Activated CD4-positive, alpha-beta T cell treated with anti-CD3 and anti-CD28 coated beads for 4 hours (primary cell): Measurements from ENCODE around the gene TTYH3.
"Not testable (repeated sequence)": the region's sequence is repeated elsewhere in the genome, so short reads cannot be mapped to it uniquely, and the experiment has no call there.

ENCODE experiments used
- DNase-seq, 2 donors: peaks; one replicate each; pipeline ENCODE4 v3.0.0-alpha.2; 2020

The TTYH3 gene

DNA sequence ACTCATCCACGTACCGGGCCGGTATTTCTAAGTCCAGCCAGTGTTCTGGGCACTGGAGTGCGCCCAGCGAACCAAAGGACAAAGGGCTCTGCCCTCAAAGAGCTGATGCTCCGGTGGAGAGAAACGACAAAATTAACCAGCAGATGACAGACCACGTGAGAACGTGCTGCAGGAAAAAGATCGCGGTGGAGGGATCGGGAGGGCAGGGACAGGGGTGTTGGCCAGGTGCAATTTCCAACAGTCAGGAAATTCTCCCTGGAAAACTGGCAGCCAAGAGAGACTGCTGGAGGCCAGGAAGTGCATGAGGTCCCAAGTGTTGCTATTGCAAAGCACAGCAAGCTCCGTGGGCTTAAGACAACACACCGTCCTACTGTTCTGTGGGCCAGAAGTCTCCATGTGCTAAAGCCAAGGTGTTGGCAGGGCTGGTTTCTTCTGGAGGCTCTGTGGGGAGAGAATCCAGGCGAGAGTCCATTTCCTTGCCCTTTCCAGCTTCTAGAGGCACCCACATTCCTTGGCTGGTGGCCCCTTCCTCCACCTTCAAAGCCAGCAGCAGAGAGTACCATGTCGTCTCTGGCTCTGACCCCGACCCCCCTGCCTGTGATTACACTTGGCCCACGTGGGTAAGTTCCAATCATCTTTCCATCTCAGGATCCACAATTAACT is 34.9 kb downstream of the TTYH3 start:
- no peak for DNase-seq

DNA sequence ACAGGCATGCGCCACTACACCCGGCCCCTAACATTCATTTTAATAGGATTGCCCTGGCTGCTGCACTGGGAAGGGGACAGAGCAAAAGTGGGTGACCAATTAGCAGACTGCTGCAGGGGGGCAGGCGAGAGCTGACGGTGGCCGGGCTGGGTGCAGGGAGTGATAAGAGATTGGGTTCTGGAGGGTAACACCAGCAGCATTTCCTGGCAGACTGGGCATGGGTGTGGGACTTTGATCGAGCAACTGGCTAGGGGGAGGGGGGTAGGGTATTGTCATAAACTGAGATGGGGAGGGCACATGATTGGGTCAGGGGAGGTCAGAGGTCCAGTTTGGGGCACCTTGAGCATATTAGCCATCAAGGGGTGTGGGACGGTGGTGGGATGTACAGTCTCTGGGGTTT is 36.1 kb downstream of the TTYH3 start:
- DNase-seq, result no peak

DNA sequence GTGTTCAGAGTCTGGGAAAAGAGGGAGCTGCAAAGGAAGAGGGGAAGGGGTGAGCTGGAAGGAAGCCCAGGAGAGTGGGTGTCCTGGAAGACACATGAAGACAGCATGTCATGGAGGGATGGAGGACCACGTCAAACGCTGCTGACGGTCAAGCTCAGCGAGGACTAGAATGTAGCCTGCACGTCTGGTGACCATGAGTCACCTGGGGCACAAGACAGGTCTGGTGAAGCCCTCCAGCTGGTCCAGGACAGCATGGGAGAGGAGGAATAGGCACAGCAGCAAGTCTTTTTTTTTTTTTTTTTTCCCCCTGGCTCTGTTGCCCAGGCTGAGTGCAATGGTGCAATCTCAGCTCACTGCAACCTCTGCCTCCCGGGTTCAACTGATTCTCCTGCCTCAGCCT is 36.6 kb downstream of the TTYH3 start:
- DNase-seq, result no peak

DNA sequence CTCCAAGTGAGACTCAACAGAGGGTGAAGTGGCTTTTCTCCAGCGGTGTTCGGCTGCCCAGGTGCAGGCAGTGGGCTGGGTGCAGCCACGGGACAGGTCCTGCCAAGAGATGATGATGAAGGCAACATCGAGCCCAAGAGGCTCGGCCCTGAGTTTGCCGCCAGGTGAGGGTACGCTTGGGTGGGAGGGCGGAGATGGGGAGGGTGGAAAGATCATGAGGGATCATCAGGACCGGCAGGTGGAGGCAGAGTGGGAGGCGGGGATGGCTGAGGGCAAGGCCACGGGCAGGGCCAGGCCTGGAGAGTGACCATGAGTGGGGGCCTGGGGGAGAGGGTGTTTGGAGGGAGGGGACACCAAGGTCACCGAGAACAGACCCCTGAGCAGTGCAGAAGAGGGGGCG is 38.4 kb downstream of the TTYH3 start:
- DNase-seq, result no peak

DNA sequence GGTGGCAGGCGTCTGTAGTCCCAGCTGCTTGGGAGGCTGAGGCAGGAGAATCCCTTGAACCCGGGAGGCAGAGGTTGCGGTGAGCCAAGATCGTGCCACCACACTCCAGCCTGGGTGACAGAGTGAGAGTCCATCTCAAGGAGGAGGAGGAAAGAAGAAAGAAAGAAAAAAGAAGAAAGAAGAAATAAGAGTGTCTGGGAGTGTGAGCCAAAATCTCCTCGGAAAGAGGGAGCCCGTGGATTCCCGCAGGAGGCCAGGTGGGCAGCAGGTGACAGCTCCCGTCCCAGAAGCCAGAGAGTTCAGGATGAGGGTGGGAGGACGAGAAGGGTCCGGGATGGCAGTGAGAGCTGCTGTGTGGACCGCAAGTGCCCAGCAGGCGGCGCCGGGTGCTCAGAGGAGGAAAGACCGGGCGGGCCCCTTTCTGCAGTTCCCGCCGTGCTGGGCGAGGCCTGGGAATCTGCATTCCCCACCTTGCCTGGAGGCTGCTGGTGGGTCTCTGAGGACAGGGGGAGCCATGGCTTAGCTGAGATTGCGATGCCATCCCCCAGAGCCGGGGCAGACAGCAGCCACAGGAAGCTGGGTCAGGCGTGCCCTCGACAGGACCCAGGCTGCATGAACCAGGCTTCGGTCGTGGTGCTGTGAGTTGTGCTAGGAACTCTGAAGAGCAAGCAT is 39.1 kb downstream of the TTYH3 start:
- DNase-seq, result peak; percentile 66 to 68

DNA sequence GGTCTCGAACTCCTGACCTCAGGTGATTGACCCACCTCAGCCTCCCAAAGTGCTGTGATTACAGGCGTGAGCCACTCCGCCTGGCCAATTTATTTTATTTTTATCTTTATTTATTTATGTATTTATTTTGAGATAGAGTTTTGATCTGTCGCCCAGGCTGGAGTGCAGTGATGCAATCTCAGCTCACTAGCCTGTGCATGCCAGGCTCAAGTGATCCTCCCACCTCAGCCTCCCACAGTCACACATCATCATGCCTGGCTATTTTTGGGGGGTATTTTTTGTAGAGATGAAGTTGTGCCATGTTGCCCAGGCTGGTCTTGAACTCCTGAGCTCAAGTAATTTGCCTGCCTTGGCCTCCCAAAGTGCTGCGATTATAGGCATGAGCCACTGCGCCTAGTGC is 41.4 kb downstream of the TTYH3 start:
- DNase-seq, result not testable (repeated sequence)

DNA sequence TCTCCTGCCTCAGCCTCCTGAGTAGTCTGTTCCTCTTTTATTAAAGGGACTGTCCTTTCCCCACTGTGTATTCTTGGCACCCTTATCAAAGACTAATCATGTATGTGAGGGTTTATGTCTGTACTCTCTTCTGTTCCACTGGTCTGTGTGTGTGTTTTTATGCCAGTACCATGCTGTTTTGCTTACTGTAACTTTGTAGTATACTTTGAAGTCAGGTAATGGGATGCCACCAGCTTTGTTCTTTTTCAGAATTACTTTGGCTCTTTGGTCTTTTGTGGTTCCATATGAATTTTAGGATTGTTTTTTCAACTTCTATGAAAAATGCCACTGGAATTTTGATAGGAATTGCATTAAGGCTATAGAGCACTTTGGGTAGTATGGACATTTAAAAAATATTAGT is 42.1 kb downstream of the TTYH3 start:
- no peak for DNase-seq

DNA sequence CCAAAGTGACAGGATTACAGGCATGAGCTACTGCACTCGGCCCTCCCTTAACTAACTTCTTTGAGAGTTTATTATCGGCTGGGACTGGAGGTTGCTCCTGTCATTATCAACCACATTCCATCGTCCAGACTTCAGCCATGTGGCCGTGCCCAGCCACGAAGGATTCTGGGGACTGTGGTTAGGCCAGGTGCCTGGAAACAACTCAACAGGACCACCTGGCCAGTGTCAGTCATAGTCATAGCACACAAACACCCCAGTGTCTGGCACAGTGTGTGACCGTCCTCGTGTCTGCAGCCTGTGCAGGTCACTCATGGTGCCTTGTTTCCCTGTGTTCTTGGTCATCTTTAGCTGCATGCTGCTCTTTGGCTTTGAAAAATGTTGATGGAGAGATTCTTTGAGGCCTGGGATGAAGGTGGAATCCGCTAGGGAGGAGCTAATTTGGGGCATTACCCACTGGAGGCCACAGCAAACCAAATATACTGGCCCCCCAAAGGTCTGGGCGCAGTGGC is 43.5 kb downstream of the TTYH3 start:
- no peak for DNase-seq

DNA sequence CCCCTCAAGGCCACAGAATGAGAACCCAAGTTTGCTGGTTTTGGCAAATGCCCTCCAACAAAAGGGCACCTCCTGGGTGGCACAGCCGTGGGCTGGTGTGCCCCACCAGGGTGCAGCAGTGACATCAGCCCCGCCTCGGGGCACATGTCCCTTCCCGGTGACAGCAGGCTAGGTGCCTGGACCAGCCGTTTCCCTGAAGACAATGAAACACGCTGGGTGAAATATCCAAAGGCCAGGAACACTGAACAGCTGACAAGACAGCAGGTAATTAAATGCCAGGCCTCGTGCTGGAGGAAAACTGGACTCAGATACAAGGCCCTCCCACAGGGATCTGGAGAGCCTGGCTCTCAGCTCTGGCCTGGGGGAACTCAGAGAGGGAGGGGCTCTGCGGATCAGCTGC is 44.8 kb downstream of the TTYH3 start:
- not testable (repeated sequence) for DNase-seq

DNA sequence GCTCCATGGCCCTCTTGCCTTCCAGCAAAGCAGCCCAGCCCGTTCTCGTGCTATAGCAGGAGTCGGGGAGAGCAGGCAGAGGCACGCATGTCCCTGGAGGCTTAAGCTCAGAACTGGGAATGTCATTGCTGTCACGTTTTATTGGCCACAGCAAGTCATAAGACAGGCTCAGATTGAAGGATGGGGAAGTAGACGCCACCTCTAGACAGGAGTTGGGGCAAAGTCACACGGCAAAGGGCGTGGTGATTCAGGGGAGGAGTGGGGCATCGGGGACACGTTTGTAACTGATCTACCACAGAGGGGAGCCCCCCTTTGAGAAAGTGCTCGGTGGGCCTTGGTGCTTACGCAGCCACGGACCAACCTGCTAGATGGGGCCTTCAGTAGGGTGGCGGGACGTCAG is 46.7 kb downstream of the TTYH3 start:
- DNase-seq, result not testable (repeated sequence)

DNA sequence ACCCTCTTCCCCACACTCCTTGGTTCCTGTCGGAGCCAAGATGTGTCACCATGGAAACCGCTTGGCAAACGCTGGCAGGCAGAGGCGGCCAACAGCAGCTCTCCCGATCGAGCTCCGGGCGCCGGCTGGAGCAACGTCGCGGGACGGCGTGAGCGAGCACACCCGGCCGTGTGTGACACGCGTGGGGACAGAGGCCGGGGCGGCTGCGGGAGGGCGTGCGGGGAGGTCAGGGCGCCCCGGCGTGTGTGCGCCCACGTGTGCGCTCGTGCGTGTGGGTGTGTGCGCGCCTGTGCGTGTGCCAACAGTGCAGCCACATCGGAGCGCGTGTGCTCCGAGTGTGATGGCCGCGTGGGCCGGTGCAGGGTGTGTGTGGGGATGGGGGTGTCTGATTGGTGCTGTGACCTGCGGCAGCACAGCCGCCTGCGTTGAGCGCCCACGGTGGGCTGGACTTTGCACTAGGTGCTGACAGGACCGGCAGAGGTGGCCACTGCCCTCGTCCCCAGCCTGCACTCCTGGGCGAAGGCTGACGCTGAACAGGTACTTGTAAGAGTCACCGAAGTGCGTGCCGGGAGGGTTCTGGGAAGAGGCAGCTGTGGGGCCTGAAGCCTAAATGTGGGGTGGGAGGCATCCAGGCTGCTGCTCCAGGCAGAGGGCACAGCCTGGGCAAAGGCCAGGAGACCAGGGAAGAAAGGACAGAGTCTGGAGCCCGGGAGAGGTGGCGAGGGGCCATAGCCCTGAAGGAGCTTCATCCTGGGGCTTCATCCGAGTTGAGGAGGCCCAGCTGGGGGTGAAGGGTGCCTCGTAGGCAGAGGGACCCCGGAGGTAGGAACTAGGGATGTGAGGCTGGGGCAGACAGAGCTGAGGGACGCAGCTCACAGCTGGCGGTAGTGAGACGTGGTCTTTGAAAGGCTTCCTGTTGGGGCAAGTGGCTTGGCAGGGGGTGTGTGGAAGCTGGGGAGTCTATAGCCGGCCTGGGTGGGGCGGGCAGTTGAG is 47.6 kb downstream of the TTYH3 start:
- DNase-seq, result not testable (repeated sequence)

DNA sequence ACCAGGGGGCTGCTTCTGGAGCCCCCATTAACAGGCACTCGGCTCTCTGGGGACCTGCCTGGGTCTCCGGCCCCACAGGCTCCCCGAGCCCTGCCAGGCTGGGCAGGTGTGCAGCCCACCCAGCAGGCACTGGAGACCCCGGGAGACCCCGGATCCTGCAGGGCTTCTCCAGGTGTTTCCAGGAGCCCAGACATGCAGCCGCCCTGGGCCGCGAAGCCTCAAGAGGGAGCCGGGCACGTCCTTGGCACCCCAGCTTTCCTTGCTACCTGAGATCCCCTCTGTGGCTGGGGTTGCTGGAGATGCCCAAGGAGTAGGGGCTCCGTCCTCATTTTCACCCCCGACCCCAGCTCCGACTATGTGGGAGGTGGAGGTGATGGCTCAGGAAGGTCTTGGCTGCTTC is 48.5 kb downstream of the TTYH3 start:
- no peak for DNase-seq

DNA sequence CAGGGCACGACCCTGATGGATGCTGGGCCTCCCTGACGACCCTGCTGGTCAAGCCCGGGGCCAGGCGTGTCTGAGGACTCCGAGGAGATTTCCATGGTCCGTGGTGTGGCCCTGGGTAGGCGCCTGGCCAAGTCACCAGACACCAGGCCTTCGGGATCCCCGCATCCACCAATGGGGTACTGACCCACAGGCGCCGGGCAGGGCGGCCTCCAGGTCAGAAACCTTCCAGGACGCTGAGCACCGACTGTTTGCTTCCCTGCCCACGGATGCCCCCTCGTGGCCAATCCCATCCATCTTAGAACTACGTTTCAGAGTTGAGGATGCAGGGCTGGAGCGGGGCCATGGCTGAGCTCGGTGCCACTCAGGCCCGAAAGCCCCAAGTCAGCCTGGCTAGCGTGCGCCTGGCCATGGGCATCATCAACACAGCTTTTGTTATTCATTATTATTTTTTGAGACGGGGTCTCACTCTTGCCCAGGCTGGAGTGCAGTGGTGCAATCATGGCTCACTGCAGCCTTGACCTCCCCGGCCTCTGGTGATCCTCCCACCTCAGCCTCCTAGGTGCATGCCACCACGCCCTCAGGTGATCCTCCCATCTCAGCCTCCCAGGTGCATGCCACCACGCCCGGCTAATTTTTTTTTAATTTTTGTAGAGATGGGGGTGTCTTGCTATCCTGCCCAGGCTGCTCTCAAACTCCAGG is 49.2 kb downstream of the TTYH3 start:
- DNase-seq, result peak; percentile 50 to 58

DNA sequence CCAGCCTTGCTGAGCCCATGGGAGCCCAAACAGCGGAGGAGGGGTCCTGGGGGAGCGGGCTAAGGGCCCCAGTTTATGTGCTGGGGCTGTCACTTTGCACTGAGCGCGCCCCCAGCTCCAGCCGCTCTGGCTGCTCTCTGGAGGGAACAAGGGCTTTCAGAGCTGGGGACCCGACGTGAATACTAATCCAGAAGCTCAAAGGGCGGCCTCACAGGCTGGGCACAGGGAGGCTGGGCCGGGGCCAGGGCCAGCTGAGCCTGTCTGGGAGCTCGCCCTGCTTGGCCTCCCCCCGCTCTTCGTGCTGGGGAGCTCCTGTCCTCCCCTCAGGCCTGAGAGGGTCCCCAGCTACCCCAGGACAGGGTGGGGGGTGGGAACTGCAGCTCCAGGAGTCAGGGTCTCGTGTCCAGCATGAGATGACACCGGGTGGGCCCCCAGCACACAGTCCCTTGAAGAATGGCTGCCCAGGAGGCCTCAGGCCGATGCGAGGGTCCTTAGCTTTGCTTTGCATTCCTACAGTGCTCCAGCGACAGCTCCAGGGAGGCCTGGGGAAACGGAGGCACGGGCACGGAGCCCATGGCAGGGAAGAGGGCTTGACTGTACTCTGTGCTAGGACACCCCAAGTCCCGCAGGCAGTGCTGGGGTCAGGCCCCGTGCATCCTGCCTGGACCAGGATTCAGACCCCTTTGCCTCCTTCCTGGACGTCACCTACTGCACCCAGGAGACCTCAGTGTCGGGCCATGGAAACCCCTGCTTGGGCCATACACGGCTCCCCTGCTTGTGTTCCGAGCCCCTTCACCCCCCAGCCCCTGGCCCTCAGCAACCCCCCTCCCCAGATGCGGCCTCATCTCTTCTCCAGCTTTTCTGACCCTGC is 50.4 kb downstream of the TTYH3 start:
- no peak for DNase-seq

DNA sequence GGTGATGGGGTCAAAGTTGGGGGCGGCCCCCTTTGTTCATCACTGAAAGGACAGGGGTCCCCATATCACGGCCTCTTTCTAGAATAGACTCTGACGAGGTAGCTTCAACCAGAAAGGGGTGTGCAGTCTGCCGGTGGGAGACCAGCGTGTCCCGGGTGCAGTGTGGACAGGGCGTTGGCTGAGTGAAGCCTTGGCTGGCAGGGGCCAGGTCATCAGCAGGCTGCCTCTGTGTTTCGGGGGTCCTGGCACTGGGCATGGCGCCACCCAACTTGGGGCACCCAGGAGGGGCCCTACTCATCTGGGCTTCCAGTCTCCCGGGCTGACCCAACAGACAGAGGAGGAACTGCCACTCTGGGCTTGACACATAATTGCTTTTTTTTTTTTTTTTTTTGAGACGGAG is 52.7 kb downstream of the TTYH3 start:
- DNase-seq, result no peak

DNA sequence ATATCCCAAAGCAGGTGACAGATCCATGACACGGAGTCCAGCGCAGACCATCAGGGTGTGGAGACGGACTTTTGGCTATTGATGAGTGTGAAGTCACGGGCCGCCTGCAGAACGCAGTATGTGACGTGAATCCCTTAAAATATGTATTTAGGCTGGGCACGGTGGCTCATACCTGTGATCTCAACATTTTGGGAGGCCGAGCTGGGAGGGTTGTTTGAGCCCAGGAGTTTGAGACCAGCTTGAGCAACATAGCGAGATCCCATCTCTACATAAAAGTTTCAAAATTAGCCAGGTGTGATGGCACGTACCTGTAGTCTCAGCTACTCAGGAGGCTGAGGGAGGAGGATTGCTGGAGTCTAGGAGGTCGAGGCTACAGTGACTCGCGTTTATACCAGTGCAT is 54.3 kb downstream of the TTYH3 start:
- DNase-seq, result no peak

DNA sequence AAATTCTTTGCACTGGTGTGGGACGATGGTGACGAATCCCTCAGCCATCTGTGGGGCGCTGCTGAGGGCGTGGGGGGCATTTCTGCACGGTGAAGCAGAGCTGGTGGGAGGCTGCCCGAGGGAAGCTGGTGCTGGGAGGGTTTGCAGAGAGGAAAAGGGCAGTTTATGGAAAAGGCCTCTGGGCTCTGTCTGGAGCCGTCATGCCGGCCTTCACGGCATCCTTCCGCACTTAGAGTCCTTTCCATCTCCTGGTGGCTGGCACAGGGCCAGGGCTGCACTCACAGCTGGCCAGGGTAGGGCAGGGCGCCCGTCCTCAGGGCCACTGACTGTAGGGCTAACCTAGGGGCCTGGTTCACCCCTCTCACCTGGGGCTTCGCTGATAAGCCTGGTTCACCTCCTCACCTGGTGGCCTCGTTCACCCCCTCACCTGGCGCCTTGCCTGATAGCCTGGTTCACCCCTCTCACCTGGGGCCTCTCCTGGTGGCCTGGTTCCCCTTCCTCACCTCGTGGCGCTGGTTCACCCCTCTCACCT is 55.6 kb downstream of the TTYH3 start:
- DNase-seq, result no peak

DNA sequence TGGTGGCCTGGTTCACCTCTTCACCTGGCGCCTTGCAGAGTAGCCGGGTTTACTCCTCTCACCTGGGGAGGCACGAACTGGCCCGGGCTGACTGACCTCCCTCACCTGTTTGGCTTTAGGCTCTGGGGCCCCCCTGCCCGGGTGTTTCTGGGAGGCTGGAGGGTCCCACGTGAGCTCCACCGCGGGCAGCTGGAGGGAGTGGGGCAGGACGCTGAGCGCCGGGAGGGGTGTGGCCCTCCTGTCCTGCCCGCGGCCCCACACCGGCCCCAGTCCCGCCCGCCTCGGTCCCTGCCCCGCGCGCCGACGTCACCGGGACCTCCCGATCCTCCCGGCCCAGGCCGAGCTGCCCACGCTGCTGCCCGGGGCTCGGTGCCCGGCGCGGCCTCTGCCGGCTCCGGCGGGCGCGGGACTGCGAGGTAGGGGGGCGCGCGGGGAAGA is 56.1 kb downstream of the TTYH3 start, which contains the start of gene AMZ1:
AMZ1 (plus strand) TSS at position 322 of the 438 bp plus-strand sequence. CDS start 12,250 bp downstream, outside the sequence.
- no peak for DNase-seq

DNA sequence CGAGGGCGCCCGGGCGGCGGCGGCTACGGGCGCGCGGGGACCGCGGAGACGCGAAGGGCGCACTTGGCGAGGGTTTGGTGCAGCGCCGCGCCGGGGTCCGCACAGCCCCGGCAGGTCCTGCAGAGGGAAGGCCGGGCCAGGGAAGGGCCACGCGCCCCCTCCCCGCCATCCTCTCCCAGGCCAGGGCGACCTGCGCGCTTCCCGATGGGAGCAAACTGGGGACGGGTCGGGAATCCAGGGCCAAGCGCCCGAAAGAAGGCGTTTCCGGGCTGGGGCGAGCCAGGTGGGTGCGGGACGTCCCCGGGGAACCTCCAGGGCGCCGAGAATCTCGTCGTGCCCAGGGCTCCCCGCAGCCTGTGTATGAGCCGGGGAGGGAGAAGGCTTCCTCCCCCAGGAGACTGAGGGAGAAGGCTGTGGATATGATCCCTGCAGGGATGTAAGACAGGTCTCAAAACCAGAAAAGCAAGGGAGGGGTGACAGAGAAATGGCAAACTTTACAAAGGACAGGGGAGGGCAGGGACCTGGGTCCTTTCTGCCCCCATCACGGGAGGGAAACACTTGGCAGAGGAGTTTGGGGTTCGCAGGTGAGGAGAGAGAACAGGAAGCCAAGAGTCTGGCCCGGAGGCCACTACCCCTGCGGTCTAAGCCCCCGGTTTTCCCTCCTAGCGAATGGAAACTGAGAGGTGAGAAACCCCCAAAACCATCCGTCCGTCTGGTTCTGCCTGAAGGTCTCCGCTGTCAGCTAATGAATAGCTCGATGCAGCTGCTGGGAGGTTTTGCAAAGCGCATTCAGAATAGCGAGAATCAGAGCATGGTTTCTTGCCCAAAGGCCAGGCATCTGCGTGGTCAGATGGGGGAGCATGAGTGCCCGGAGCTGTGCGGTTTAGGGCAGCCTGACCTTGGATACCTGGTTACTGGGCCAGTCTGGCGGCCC is 56.9 kb downstream of the TTYH3 start:
- DNase-seq, result no peak

DNA sequence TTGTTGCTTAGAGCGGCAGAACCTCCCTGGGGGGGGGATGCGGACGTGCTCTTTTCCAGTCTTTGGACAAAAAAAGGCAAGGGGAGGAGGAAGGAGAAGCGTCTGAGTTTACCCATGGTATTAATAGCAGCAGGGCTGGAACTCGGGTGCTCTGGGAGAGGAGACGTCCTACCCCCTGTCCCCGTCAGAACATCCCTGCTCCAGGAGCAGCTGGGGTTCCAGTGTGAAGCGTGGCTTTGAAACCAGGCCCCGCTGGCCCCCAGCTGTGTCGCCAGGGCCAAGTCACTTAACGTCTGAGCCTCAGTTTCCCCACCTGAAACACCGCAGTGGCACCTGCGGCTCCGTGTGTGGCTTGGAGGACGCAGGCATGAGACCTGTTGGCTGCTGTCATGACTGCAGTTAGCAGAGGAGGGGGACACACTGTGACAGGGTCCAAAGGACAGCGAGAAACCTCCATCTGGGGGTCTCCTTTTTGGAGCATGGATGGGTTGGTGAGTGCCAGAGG is 57.6 kb downstream of the TTYH3 start:
- DNase-seq, result no peak
